ENCODE results near the gene PRSS16. TPM values are rescaled to one million over a fixed set of nuclear protein-coding genes. Genes with fewer than 3 reads are reported as not detected.

The PRSS16 gene, protein sequence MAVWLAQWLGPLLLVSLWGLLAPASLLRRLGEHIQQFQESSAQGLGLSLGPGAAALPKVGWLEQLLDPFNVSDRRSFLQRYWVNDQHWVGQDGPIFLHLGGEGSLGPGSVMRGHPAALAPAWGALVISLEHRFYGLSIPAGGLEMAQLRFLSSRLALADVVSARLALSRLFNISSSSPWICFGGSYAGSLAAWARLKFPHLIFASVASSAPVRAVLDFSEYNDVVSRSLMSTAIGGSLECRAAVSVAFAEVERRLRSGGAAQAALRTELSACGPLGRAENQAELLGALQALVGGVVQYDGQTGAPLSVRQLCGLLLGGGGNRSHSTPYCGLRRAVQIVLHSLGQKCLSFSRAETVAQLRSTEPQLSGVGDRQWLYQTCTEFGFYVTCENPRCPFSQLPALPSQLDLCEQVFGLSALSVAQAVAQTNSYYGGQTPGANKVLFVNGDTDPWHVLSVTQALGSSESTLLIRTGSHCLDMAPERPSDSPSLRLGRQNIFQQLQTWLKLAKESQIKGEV
- total RNA-seq = 10 to 100 TPM in 2 of 3 donors, under 1 TPM in 1; 0.80 to 31.0 (median 12.8) TPM

DNA sequence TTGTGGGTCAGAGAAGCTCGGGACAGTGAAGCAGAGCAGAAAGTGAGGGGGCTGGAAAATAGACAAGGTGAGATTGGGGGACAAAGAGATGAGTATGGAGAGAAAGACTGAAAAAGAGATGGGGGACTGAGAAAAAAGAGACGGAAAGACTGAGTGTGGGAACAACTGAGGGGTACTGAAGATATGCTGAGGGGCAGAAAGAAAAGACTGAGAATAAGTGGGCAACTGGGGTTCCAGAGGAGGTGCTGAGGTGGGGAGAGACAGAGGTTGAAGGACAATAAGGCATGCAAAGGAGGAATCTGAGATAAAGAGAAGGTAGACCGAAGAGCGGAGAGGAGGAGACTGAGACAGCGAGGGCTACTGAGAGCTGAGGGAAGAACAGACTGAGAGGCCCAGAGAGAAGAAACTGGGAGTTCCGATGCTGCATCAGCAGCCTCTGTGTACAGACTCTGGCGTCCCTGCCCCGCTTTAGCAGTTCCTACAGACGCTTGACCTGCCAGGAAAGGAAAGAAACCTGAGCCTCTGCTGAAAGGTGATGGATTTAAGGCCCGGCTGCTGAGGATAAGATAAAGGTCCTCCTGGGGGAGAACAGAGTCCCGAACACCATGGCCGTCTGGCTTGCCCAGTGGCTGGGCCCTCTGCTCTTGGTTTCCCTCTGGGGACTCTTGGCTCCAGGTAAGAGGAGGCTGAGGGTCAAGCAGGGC is at the start of gene PRSS16:
TSS of gene PRSS16 (plus strand) at position 569 of the 704 bp plus-strand sequence. CDS start at position 606, 37 bp downstream.
- Histone ChIP-seq H3K4me1 (no peaks in the 10 kb centered on the region), H3K27me3 (peaks cover 0 to 54% of the 10 kb centered on the region in 2 donors)

DNA sequence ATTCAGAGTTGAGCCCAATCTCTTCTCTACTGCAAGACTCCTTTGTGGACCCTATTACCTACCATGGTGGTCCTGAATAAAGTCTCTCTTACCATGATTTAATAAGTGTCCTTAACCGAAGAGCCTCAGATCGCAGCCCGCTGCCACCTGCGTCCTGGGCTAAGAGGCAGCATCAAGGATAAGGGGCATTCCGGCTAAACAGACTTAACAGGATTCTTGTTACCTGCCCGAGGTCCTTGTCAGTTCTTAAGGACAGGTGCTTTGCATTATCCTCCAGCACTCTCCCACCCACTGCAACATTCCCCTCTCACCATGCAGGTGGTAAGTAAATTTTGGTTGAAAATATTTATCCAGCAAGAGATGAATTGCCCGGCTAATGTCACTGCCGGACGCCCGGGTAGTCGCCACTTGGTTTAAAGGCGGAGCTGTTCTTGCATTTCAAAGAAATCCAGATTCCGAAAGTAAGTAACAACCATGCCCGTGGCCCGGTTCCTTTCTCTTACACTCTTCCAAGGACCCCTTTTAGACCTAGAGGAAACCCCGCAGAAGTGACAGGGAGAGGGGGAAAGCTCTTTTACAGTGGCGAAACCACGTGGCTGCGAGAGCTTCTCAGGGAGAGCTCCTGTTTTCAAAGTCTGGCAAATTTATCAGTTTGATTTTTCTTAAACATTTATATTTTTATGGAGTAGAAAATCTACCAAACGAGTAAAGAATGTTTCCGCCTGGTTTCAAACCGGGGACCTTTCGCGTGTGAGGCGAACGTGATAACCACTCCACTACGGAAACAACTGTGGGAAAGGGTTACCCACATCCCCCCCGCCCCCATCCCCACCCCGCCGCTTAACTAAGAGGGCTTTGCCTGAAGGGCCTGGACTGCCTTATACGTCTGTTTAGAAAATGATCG is 41.9 kb upstream of the PRSS16 start:
- intact Hi-C loops (cut with DNase I; ENCODE audit: low total_unique reads) = no loop called here
- no peak for TF ChIP-seq POLR2AphosphoS5 (IDR thresholded peaks at IDR 0.05)
- no peak for TF ChIP-seq POLR2A (IDR thresholded peaks at IDR 0.05)
- TF ChIP-seq, protein P1, sequence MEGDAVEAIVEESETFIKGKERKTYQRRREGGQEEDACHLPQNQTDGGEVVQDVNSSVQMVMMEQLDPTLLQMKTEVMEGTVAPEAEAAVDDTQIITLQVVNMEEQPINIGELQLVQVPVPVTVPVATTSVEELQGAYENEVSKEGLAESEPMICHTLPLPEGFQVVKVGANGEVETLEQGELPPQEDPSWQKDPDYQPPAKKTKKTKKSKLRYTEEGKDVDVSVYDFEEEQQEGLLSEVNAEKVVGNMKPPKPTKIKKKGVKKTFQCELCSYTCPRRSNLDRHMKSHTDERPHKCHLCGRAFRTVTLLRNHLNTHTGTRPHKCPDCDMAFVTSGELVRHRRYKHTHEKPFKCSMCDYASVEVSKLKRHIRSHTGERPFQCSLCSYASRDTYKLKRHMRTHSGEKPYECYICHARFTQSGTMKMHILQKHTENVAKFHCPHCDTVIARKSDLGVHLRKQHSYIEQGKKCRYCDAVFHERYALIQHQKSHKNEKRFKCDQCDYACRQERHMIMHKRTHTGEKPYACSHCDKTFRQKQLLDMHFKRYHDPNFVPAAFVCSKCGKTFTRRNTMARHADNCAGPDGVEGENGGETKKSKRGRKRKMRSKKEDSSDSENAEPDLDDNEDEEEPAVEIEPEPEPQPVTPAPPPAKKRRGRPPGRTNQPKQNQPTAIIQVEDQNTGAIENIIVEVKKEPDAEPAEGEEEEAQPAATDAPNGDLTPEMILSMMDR (IDR thresholded peaks at IDR 0.05) = no peak

More for the DNA sequence above, at the start of gene PRSS16:
- DNase-seq (ENCODE audit: low spot score in 2 of 2) = no peak
- intact Hi-C loops (cut with DNase I; ENCODE audit: low total_unique reads) = no loop called here
- Histone ChIP-seq H3K9me3 (no peaks in the 10 kb centered on the region), H3K27ac (no peak within 1 kb of the TSS), H3K36me3 (no peaks in the 10 kb centered on the region), H3K4me3 (no peak within 1 kb of the TSS)
- TF ChIP-seq POLR2AphosphoS5 (IDR thresholded peaks at IDR 0.05) = no peak
- TF ChIP-seq, protein P1 (IDR thresholded peaks at IDR 0.05) = no peak
- TF ChIP-seq POLR2A (IDR thresholded peaks at IDR 0.05) = no peak

DNA sequence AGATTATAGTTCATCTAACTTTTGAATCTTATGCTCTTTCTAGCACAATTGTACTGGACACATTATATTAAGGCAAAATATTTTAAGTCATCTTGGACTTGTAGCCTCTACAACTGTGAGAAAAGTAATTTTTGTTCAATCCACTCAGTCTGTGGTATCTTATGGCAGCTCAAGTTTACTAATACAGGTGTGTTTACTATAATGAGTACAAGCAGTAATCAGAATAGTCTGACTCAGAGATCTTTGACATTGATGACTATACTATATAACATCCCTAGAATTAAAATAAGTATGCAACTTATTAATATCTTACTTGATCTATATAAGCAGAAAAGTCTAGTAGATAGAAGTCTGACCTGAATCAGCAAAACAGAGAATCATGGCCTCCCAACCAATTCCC is 40.7 kb upstream of the PRSS16 start:
- intact Hi-C loops (cut with DNase I; ENCODE audit: low total_unique reads) = no loop called here
- TF ChIP-seq POLR2A (IDR thresholded peaks at IDR 0.05) = no peak
- no peak for TF ChIP-seq POLR2AphosphoS5 (IDR thresholded peaks at IDR 0.05)
- TF ChIP-seq, protein P1 (IDR thresholded peaks at IDR 0.05) = no peak
- Histone ChIP-seq H3K9me3 (no peaks in the 10 kb centered on the region), H3K4me1 (no peaks in the 10 kb centered on the region), H3K27me3 (peaks cover 0 to 41% of the 10 kb centered on the region in 2 donors), H3K36me3 (no peaks in the 10 kb centered on the region), H3K27ac (no peak overlapping the region), H3K4me3 (no peak overlapping the region)
- DNase-seq (ENCODE audit: low spot score in 2 of 2) = no peak

More for the DNA sequence above, 41.9 kb upstream of the PRSS16 start:
- Histone ChIP-seq H3K27me3 (peaks cover 0 to 41% of the 10 kb centered on the region in 2 donors), H3K9me3 (no peaks in the 10 kb centered on the region), H3K4me3 (no peak overlapping the region), H3K27ac (no peak overlapping the region), H3K36me3 (no peaks in the 10 kb centered on the region), H3K4me1 (no peaks in the 10 kb centered on the region)
- no peak for DNase-seq (ENCODE audit: low spot score in 2 of 2)

DNA sequence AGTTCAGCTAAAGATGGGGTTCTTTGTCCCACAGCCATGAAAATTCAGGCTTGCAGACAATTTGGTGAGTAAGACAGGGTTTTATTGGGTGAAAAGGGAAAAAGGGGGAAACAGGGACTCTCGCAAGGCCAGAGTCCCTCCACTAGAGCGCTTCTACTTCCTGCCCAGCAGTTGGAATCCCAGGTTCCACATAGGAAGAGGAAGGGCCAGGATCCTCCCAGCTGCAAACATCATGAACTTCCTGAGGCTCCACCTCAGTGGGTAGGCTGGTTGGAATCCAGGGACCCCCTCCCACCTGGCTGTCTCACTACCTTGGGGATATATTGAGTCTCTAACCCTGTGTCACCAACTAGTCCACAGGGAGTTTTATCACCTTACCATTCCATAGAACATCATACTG is 39.5 kb upstream of the PRSS16 start:
- H3K9me3 ChIP-seq = no peaks in the 10 kb centered on the region
- H3K27ac ChIP-seq = no peak overlapping the region
- no peaks in the 10 kb centered on the region for H3K4me1 ChIP-seq
- no peak overlapping the region for H3K4me3 ChIP-seq
- no peaks in the 10 kb centered on the region for H3K36me3 ChIP-seq
- DNase-seq (ENCODE audit: low spot score in 2 of 2) = no peak
- H3K27me3 ChIP-seq = peaks cover 0 to 47% of the 10 kb centered on the region in 2 donors
- no peak for TF ChIP-seq POLR2A (IDR thresholded peaks at IDR 0.05)
- intact Hi-C loops (cut with DNase I; ENCODE audit: low total_unique reads) = no loop called here

DNA sequence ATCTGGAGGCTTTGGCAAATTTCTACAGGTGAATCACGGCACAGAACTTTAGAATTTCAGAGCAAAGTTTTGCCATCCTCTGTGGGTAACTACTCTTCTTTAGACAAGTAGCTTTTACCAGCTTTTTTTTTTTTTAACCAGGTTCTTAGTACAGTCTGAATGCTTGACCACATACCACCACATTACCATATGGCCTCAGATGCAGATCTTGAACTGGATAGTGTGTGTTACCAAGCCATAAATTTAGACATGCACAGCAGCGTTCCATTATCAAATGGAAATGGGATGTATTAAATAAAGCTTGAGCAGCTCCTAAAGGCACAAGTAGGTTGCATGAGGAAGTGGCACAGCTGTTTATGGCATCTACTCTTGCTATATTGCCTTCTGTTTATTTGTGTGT is 38.3 kb upstream of the PRSS16 start:
- H3K36me3 ChIP-seq = no peaks in the 10 kb centered on the region
- DNase-seq (ENCODE audit: low spot score in 2 of 2) = no peak
- TF ChIP-seq POLR2AphosphoS5 (IDR thresholded peaks at IDR 0.05) (no peak), POLR2A (IDR thresholded peaks at IDR 0.05) (no peak)
- TF ChIP-seq, protein P1 (IDR thresholded peaks at IDR 0.05) = no peak
- H3K4me1 ChIP-seq = no peaks in the 10 kb centered on the region
- intact Hi-C loops (cut with DNase I; ENCODE audit: low total_unique reads) = no loop called here
- H3K27me3 ChIP-seq = peaks cover 0 to 55% of the 10 kb centered on the region in 2 donors
- no peaks in the 10 kb centered on the region for H3K9me3 ChIP-seq
- H3K4me3 ChIP-seq = no peak overlapping the region
- no peak overlapping the region for H3K27ac ChIP-seq
